Hepatocyte (in vitro differentiated cells): ENCODE measurements around the gene CPNE2.

ENCODE experiments used
- CTCF ChIP-seq: fragments of 200-600 bp; sonication (generic); IDR thresholded peaks from 2 replicates; pipeline ENCODE4 v1.5.1; 2016; ENCODE audit warnings: antibody characterized with exemption, mild to moderate bottlenecking; ENCODE audit not compliant: poor library complexity
- EZH2phosphoT487 ChIP-seq: fragments of 200-600 bp; sonication (generic); IDR thresholded peaks from one replicate; pipeline ENCODE4 v1.6.1; 2018; ENCODE audit warnings: antibody characterized with exemption, mild to moderate bottlenecking, low read depth, moderate library complexity; ENCODE audit not compliant: unreplicated experiment, severe bottlenecking

GRCh38 chr16:57044931-57045693 lies 47.3 kb upstream of the CPNE2 start:
- TF ChIP-seq CTCF (no peak), EZH2phosphoT487 (no peak)
